HEK293 (cell line): ENCODE measurements around the gene TMEM185B.

Experiments
- PRDM2 ChIP-seq: fragments of 450-650 bp; formaldehyde crosslinking; IDR thresholded peaks from 2 replicates; pipeline ENCODE4 v1.5.1; 2016; ENCODE audit warnings: missing biosample characterization, missing genetic modification characterization, borderline replicate concordance
- SALL2 ChIP-seq: fragments of 450-650 bp; formaldehyde crosslinking; IDR thresholded peaks from 2 replicates; pipeline ENCODE4 v1.5.0; 2017; ENCODE audit warnings: missing biosample characterization, mild to moderate bottlenecking, missing genetic modification characterization, borderline replicate concordance
- YY2 ChIP-seq: fragments of 450-650 bp; formaldehyde crosslinking; IDR thresholded peaks from 2 replicates; pipeline ENCODE4 v1.5.1; 2016; ENCODE audit warnings: missing biosample characterization, missing genetic modification characterization
- ZBTB21 ChIP-seq: fragments of 450-650 bp; formaldehyde crosslinking; IDR thresholded peaks from 2 replicates; pipeline ENCODE4 v1.5.1; 2017; ENCODE audit warnings: missing biosample characterization, missing genetic modification characterization
- ZBTB49 ChIP-seq: fragments of 450-650 bp; formaldehyde crosslinking; IDR thresholded peaks from 2 replicates; pipeline ENCODE4 v1.5.1; 2016; ENCODE audit warnings: missing biosample characterization, missing genetic modification characterization, low read depth
- ZIC2 ChIP-seq: fragments of 450-650 bp; formaldehyde crosslinking; IDR thresholded peaks from 2 replicates; pipeline ENCODE4 v1.5.1; 2016; ENCODE audit warnings: missing biosample characterization, missing genetic modification characterization
- ZNF140 ChIP-seq: fragments of 450-650 bp; formaldehyde crosslinking; IDR thresholded peaks from 2 replicates; pipeline ENCODE4 v1.5.1; 2016; ENCODE audit warnings: missing biosample characterization, missing genetic modification characterization
- ZNF211 ChIP-seq: fragments of 450-650 bp; formaldehyde crosslinking; IDR thresholded peaks from 2 replicates; pipeline ENCODE4 v1.5.1; 2016; ENCODE audit warnings: low read depth, missing biosample characterization, missing genetic modification characterization
- ZNF26 ChIP-seq: fragments of 450-650 bp; formaldehyde crosslinking; IDR thresholded peaks from 2 replicates; pipeline ENCODE4 v1.5.1; 2016; ENCODE audit warnings: missing biosample characterization, missing genetic modification characterization
- ZNF311 ChIP-seq: fragments of 450-650 bp; formaldehyde crosslinking; IDR thresholded peaks from 2 replicates; pipeline ENCODE4 v1.5.1; 2017; ENCODE audit warnings: missing biosample characterization, missing genetic modification characterization, borderline replicate concordance
- ZNF354C ChIP-seq: fragments of 450-650 bp; formaldehyde crosslinking; IDR thresholded peaks from 2 replicates; pipeline ENCODE4 v1.5.1; 2016; ENCODE audit warnings: missing biosample characterization, missing genetic modification characterization, low read depth, borderline replicate concordance
- ZNF433 ChIP-seq: fragments of 450-650 bp; formaldehyde crosslinking; IDR thresholded peaks from 2 replicates; pipeline ENCODE4 v1.5.1; 2016; ENCODE audit warnings: missing biosample characterization, missing genetic modification characterization, low read depth
- ZNF513 ChIP-seq: fragments of 450-650 bp; IDR thresholded peaks from 2 replicates; pipeline ENCODE4 v1.5.1; 2018; ENCODE audit warnings: missing biosample characterization, missing genetic modification characterization
- ZNF610 ChIP-seq: fragments of 450-650 bp; formaldehyde crosslinking; IDR thresholded peaks from 2 replicates; pipeline ENCODE4 v1.5.1; 2016; ENCODE audit warnings: missing biosample characterization, missing genetic modification characterization, borderline replicate concordance
- ZNF791 ChIP-seq: fragments of 450-650 bp; formaldehyde crosslinking; IDR thresholded peaks from 2 replicates; pipeline ENCODE4 v1.5.1; 2016; ENCODE audit warnings: missing biosample characterization, missing genetic modification characterization
- ZNF843 ChIP-seq: fragments of 450-650 bp; formaldehyde crosslinking; IDR thresholded peaks from 2 replicates; pipeline ENCODE4 v1.5.1; 2016; ENCODE audit warnings: missing biosample characterization, missing genetic modification characterization
- TF ChIP-seq, protein P1 (sequence below): fragments of 450-650 bp; formaldehyde crosslinking; IDR thresholded peaks from 2 replicates; pipeline ENCODE4 v1.5.1; 2017; ENCODE audit warnings: missing biosample characterization, missing genetic modification characterization
- TF ChIP-seq, protein P2 (sequence below): fragments of 450-650 bp; formaldehyde crosslinking; IDR thresholded peaks from 2 replicates; pipeline ENCODE4 v1.5.1; 2016; ENCODE audit warnings: missing biosample characterization, missing genetic modification characterization
- TF ChIP-seq, protein P3 (sequence below): fragments of 450-650 bp; formaldehyde crosslinking; IDR thresholded peaks from 2 replicates; pipeline ENCODE4 v1.5.1; 2016; ENCODE audit warnings: missing biosample characterization, missing genetic modification characterization

The TMEM185B gene

GRCh38 chr2:120253021-120253882, 30.1 kb upstream of the TMEM185B start (continued):
- TF ChIP-seq YY2 (tag by site-specific recombination) = no peak
- TF ChIP-seq ZNF513 (tag by site-specific recombination) = no peak
- TF ChIP-seq ZNF140 (tag by site-specific recombination) = no peak
- TF ChIP-seq ZNF791 (tag by site-specific recombination) = no peak
- TF ChIP-seq, protein P1, sequence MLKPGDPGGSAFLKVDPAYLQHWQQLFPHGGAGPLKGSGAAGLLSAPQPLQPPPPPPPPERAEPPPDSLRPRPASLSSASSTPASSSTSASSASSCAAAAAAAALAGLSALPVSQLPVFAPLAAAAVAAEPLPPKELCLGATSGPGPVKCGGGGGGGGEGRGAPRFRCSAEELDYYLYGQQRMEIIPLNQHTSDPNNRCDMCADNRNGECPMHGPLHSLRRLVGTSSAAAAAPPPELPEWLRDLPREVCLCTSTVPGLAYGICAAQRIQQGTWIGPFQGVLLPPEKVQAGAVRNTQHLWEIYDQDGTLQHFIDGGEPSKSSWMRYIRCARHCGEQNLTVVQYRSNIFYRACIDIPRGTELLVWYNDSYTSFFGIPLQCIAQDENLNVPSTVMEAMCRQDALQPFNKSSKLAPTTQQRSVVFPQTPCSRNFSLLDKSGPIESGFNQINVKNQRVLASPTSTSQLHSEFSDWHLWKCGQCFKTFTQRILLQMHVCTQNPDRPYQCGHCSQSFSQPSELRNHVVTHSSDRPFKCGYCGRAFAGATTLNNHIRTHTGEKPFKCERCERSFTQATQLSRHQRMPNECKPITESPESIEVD = no peak
- TF ChIP-seq ZNF843 (tag by site-specific recombination) = no peak
- TF ChIP-seq PRDM2 (tag by site-specific recombination) = no peak
- no peak for TF ChIP-seq ZNF311 (tag by site-specific recombination)
- no peak for TF ChIP-seq ZNF433 (tag by site-specific recombination)
- TF ChIP-seq, protein P2, sequence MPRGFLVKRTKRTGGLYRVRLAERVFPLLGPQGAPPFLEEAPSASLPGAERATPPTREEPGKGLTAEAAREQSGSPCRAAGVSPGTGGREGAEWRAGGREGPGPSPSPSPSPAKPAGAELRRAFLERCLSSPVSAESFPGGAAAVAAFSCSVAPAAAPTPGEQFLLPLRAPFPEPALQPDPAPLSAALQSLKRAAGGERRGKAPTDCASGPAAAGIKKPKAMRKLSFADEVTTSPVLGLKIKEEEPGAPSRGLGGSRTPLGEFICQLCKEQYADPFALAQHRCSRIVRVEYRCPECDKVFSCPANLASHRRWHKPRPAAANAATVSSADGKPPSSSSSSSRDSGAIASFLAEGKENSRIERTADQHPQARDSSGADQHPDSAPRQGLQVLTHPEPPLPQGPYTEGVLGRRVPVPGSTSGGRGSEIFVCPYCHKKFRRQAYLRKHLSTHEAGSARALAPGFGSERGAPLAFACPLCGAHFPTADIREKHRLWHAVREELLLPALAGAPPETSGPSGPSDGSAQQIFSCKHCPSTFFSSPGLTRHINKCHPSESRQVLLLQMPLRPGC (tag by site-specific recombination) = no peak
- TF ChIP-seq ZBTB49 (tag by site-specific recombination) = no peak
- no peak for TF ChIP-seq ZNF354C (tag by site-specific recombination)
- TF ChIP-seq ZNF26 (tag by site-specific recombination) = no peak
- no peak for TF ChIP-seq ZBTB21
- TF ChIP-seq, protein P3, sequence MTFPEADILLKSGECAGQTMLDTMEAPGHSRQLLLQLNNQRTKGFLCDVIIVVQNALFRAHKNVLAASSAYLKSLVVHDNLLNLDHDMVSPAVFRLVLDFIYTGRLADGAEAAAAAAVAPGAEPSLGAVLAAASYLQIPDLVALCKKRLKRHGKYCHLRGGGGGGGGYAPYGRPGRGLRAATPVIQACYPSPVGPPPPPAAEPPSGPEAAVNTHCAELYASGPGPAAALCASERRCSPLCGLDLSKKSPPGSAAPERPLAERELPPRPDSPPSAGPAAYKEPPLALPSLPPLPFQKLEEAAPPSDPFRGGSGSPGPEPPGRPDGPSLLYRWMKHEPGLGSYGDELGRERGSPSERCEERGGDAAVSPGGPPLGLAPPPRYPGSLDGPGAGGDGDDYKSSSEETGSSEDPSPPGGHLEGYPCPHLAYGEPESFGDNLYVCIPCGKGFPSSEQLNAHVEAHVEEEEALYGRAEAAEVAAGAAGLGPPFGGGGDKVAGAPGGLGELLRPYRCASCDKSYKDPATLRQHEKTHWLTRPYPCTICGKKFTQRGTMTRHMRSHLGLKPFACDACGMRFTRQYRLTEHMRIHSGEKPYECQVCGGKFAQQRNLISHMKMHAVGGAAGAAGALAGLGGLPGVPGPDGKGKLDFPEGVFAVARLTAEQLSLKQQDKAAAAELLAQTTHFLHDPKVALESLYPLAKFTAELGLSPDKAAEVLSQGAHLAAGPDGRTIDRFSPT (tag by site-specific recombination) = no peak
- TF ChIP-seq SALL2 (tag by site-specific recombination) = no peak
- TF ChIP-seq ZNF211 (tag by site-specific recombination) = no peak
- TF ChIP-seq ZNF610 (tag by site-specific recombination) = no peak
- no peak for TF ChIP-seq ZIC2 (tag by site-specific recombination)
